ENCODE measurements around the gene HSPB1. TPM values are rescaled to one million over a fixed set of nuclear protein-coding genes. Genes with fewer than 3 reads are reported as not detected.

Gene HSPB1
- total and polyA plus RNA-seq, 2 of the 13 experiments (the other 11 are each of a cell fraction or from before 2014, with no cell fraction given), result 21.0 to 38.6 TPM

GRCh38 chr7:76343931-76344321 is 41.5 kb downstream of the HSPB1 start (continued):
- TF ChIP-seq ZNF362 (CRISPR knock-in tag; IDR thresholded peaks at IDR 0.05; ENCODE audit: borderline replicate concordance), result peak; percentile 97
- no peak for TF ChIP-seq ZNF441 (CRISPR knock-in tag; IDR thresholded peaks at IDR 0.05; ENCODE audit: borderline replicate concordance)
- no peak for TF ChIP-seq GATAD1 (CRISPR knock-in tag; IDR thresholded peaks at IDR 0.05)
- TF ChIP-seq HOXA7 (CRISPR knock-in tag; IDR thresholded peaks at IDR 0.05), result no peak
- TF ChIP-seq CEBPB (IDR thresholded peaks at IDR 0.05; ENCODE audit: borderline replicate concordance, low read depth, low read length), result peak; percentile 93
- TF ChIP-seq SMC3 (IDR thresholded peaks at IDR 0.05; ENCODE audit: low read length), result peak; percentile 42; the same call in 1 of the 2 replicates
- no peak for TF ChIP-seq ZSCAN31 (CRISPR knock-in tag; IDR thresholded peaks at IDR 0.05; ENCODE audit: low read depth)
- TF ChIP-seq ZNF468 (CRISPR knock-in tag; IDR thresholded peaks at IDR 0.05), result no peak
- no peak for TF ChIP-seq CENPX (CRISPR knock-in tag; IDR thresholded peaks at IDR 0.05)
- TF ChIP-seq ZZZ3 (CRISPR knock-in tag; IDR thresholded peaks at IDR 0.05; ENCODE audit: borderline replicate concordance), result no peak
- TF ChIP-seq HOXA3 (CRISPR knock-in tag; IDR thresholded peaks at IDR 0.05), result no peak
- TF ChIP-seq DPF2 (CRISPR knock-in tag; IDR thresholded peaks at IDR 0.05; ENCODE audit: borderline replicate concordance, low read depth), result peak; percentile 55; the same call in 1 of the 2 replicates
- TF ChIP-seq SMARCE1 (IDR thresholded peaks at IDR 0.05; ENCODE audit: borderline replicate concordance), result no peak
- TF ChIP-seq FOXA3 (CRISPR knock-in tag; IDR thresholded peaks at IDR 0.05), result peak; percentile 52
- TF ChIP-seq GATAD2A (CRISPR knock-in tag; IDR thresholded peaks at IDR 0.05), result peak; percentile 68
- no peak for TF ChIP-seq AFF4 (CRISPR knock-in tag; IDR thresholded peaks at IDR 0.05)
- no peak for TF ChIP-seq ZNF317 (CRISPR knock-in tag; IDR thresholded peaks at IDR 0.05)
- TF ChIP-seq HNF4A (CRISPR knock-in tag; IDR thresholded peaks at IDR 0.05), result peak; percentile 96
- TF ChIP-seq ELF3 (CRISPR knock-in tag; IDR thresholded peaks at IDR 0.05), result 0 out of 2 replicates have a peak, but pooled peaks have one; percentile 15
- TF ChIP-seq TARDBP (CRISPR knock-in tag; IDR thresholded peaks at IDR 0.05), result peak; percentile 48; the same call in 1 of the 2 replicates
- TF ChIP-seq CSRNP1 (CRISPR knock-in tag; IDR thresholded peaks at IDR 0.05), result no peak
- no peak for TF ChIP-seq ZNF350 (CRISPR knock-in tag; IDR thresholded peaks at IDR 0.05; ENCODE audit: borderline replicate concordance, low read depth)
- TF ChIP-seq E2F1 (CRISPR knock-in tag; IDR thresholded peaks at IDR 0.05), result no peak
- TF ChIP-seq GLMP (CRISPR knock-in tag; IDR thresholded peaks at IDR 0.05; ENCODE audit: borderline replicate concordance), result no peak

Data from HepG2 (cell line).